Liver (tissue), 9 donors: ENCODE data around the gene MEF2B. TPM values are rescaled to one million over a fixed set of nuclear protein-coding genes. Genes with fewer than 3 reads are reported as not detected.

Source experiments
- DNase-seq: peaks from one replicate; pipeline ENCODE4 v3.0.0-alpha.2; 2017; ENCODE audit warnings: low spot score
- H3K27ac ChIP-seq, 2 donors: one replicate each; pipeline ENCODE4 v1.7.0; 2013; ENCODE audit warnings: inconsistent platforms in 2 of 2, low read length in 2 of 2, control low read depth in 1 of 2, low read depth in 1 of 2, mild to moderate bottlenecking in 1 of 2
- H3K27me3 ChIP-seq, 4 donors: one replicate each; pipeline versions ENCODE4 v1.6.1 to v1.7.0; 2013; ENCODE audit warnings: low read length in 3 of 4, inconsistent platforms in 1 of 4, mild to moderate bottlenecking in 1 of 4, moderate library complexity in 1 of 4; ENCODE audit not compliant: control insufficient read depth in 4 of 4, insufficient read depth in 4 of 4
- H3K36me3 ChIP-seq, 4 donors: one replicate each; pipeline versions ENCODE4 v1.6.1 to v1.7.0; 2013; ENCODE audit warnings: low read length in 3 of 4, mild to moderate bottlenecking in 3 of 4, low read depth in 1 of 4, moderate library complexity in 1 of 4; ENCODE audit not compliant: control insufficient read depth in 4 of 4, insufficient read depth in 3 of 4
- H3K4me1 ChIP-seq, 4 donors: one replicate each; pipeline versions ENCODE4 v1.6.1 to v1.7.0; 2013; ENCODE audit warnings: low read length in 3 of 4, mild to moderate bottlenecking in 3 of 4, moderate library complexity in 1 of 4; ENCODE audit not compliant: control insufficient read depth in 4 of 4, insufficient read depth in 4 of 4
- H3K4me3 ChIP-seq, 3 donors: one replicate each; pipeline versions ENCODE4 v1.6.1 to v1.7.0; 2013; ENCODE audit warnings: low read length in 3 of 3, control low read depth in 1 of 3, low read depth in 1 of 3, mild to moderate bottlenecking in 1 of 3
- H3K9ac ChIP-seq, 2 donors: one replicate each; pipeline ENCODE4 v1.7.0; 2013; ENCODE audit warnings: low read length in 2 of 2, mild to moderate bottlenecking in 2 of 2, moderate library complexity in 2 of 2, control low read depth in 1 of 2, low read depth in 1 of 2
- H3K9me3 ChIP-seq, 4 donors: one replicate each; pipeline versions ENCODE4 v1.6.1 to v1.7.0; 2013; ENCODE audit warnings: low read length in 3 of 4; ENCODE audit not compliant: control insufficient read depth in 4 of 4
- EGR1 ChIP-seq, 2 donors: IDR thresholded peaks; 2 replicates each; pipeline ENCODE4 v1.6.1; 2016 to 2018; ENCODE audit warnings: antibody characterized with exemption in 2 of 2, low read depth in 2 of 2
- FOXA1 ChIP-seq: IDR thresholded peaks from 2 replicates; pipeline ENCODE4 v1.6.1; 2016; ENCODE audit warnings: antibody characterized with exemption
- FOXA2 ChIP-seq: IDR thresholded peaks from 2 replicates; pipeline ENCODE4 v1.6.1; 2016; ENCODE audit warnings: antibody characterized with exemption
- GABPA ChIP-seq, 2 donors: IDR thresholded peaks in 1 of 2; conservative IDR thresholded peaks in 1 of 2; 2 replicates each; pipeline ENCODE4 v1.6.1; 2016; ENCODE audit warnings: antibody characterized with exemption in 2 of 2, mild to moderate bottlenecking in 1 of 2, moderate library complexity in 1 of 2
- HNF4A ChIP-seq, 2 donors: conservative IDR thresholded peaks; 2 replicates each; pipeline ENCODE4 v1.6.1; 2016; ENCODE audit warnings: antibody characterized with exemption in 2 of 2, mild to moderate bottlenecking in 2 of 2
- HNF4G ChIP-seq: IDR thresholded peaks from 2 replicates; pipeline ENCODE4 v1.6.1; 2016; ENCODE audit warnings: antibody characterized with exemption
- JUND ChIP-seq, 2 donors: IDR thresholded peaks; 2 replicates each; pipeline ENCODE4 v1.6.1; 2016; ENCODE audit warnings: antibody characterized with exemption in 2 of 2
- NR2F2 ChIP-seq: IDR thresholded peaks from 2 replicates; pipeline ENCODE4 v1.6.1; 2016; ENCODE audit warnings: antibody characterized with exemption
- RAD21 ChIP-seq, 2 donors: IDR thresholded peaks; 2 replicates each; pipeline ENCODE4 v1.6.1; 2016; ENCODE audit warnings: antibody characterized with exemption in 2 of 2, mild to moderate bottlenecking in 2 of 2
- RXRA ChIP-seq, 2 donors: IDR thresholded peaks; 2 replicates each; pipeline ENCODE4 v1.6.1; 2017 to 2018; ENCODE audit warnings: antibody characterized with exemption in 2 of 2, mild to moderate bottlenecking in 1 of 2
- SP1 ChIP-seq: IDR thresholded peaks from 2 replicates; pipeline ENCODE4 v1.6.1; 2018; ENCODE audit warnings: antibody characterized with exemption, mild to moderate bottlenecking
- TAF1 ChIP-seq: conservative IDR thresholded peaks from 2 replicates; pipeline ENCODE4 v1.6.1; 2016; ENCODE audit warnings: antibody characterized with exemption, mild to moderate bottlenecking
- YY1 ChIP-seq: IDR thresholded peaks from 2 replicates; pipeline ENCODE4 v1.6.1; 2016; ENCODE audit warnings: antibody characterized with exemption, mild to moderate bottlenecking
- WGBS: extraction: QIAGEN DNeasy Blood & Tissue Kit; methylation state at CpG from one replicate; pipeline ENCODE4 v1.1.7; 2013; 5-methylcytosine and 5-hydroxymethylcytosine counted together
- polyA plus RNA-seq, 2 donors: library from polyadenylated mRNA; stranded (reverse) in 1 of 2; unstranded in 1 of 2; fragments of 200-250 nt in 1 of 2; fragments of >200 nt in 1 of 2; fragmentation: Nextera tagmentation in 1 of 2; extraction: Ambion mirVana in 1 of 2; gene quantifications; one replicate each; pipeline versions ENCODE4 v1.2.1 to v1.2.3, GENCODE V29; 2013 to 2015
- total RNA-seq, 2 donors: library from RNA; depleted of rRNA; stranded (reverse); fragments of >200 nt; gene quantifications; one replicate each; pipeline ENCODE4 v1.2.3, GENCODE V29; 2014
- TF ChIP-seq, protein P1 (sequence below): IDR thresholded peaks from 2 replicates; pipeline ENCODE4 v1.6.1; 2016; ENCODE audit warnings: antibody characterized with exemption
- TF ChIP-seq, protein P2 (sequence below): fragments of 150-350 bp; IDR thresholded peaks from 2 replicates; pipeline ENCODE4 v1.5.1; 2017; ENCODE audit warnings: improper control_type of control experiment, low read depth, low read length; ENCODE audit not compliant: missing input control
- TF ChIP-seq, protein P3 (sequence below): IDR thresholded peaks from 2 replicates; pipeline ENCODE4 v1.6.1; 2016; ENCODE audit warnings: antibody characterized with exemption
- TF ChIP-seq, protein P4 (sequence below): IDR thresholded peaks from 2 replicates; pipeline ENCODE4 v1.6.1; 2016; ENCODE audit warnings: antibody characterized with exemption
- TF ChIP-seq, protein P5 (sequence below): IDR thresholded peaks from 2 replicates; pipeline ENCODE4 v1.6.1; 2016; ENCODE audit warnings: antibody characterized with exemption, mild to moderate bottlenecking
- donor health status: healthy.
- donor health status: healthy.
- donor health status: healthy.
- donor health status: healthy.
- donor health status: healthy.

Gene MEF2B
- total and polyA plus RNA-seq, 4 donors = 0.08 to 0.39 (median 0.30) TPM; not detected in 1

DNA sequence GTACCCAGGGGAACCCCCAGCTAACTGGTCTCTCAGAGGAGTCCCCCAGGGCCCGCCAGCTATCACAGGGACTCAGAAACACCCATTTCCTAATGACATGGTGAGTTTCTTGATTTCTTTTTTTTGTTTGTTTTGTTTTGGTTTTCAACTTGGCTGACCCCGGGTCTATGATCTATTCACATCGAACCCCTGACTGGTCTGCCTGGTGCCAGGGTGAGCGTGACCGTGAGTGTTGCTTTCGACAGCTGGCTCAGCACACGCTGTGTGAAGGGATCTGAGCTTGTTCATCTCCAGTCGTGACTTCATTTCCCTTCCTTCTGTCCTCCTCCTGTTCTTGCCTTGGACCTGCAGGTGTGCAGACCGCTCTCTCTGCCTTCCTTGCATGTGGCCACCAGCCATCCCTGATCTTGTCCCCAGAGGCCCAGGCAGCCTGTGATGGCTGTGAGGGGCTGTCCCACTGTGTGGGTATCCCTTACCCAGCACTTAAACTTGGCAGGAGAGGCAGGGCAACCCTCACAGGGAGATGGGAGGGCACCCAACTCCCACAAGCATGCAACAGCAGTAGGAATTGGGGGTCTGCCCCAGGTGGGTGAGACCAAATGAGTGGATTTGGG is 58.0 kb downstream of the MEF2B start:
- Histone ChIP-seq H3K27me3 (no peaks in the 10 kb centered on the region), H3K27ac (peak overlapping the region; percentile 81 to 89)
- 46% methylated on average over 9 of the region's 9 CpGs for WGBS

More for the DNA sequence above, 58.0 kb downstream of the MEF2B start:
- H3K4me1 ChIP-seq = peaks cover 2 to 30% (median 19%) of the 10 kb centered on the region in 4 donors
- peak overlapping the region in 1 of 2 donors; percentile 0 for H3K9ac ChIP-seq
- peaks cover 0 to 7% (median 4%) of the 10 kb centered on the region in 4 donors for H3K36me3 ChIP-seq
- H3K4me3 ChIP-seq = no peak overlapping the region
- no peak for DNase-seq
- no peaks in the 10 kb centered on the region for H3K9me3 ChIP-seq
- TF ChIP-seq HNF4A (conservative IDR thresholded peaks at IDR 0.05) = peak; percentile 14 to 55
- TF ChIP-seq HNF4G = no peak
- TF ChIP-seq RXRA (IDR thresholded peaks at IDR 0.05) = peak; percentile 73 to 86
- TF ChIP-seq YY1 = peak; percentile 9
- TF ChIP-seq, protein P1, sequence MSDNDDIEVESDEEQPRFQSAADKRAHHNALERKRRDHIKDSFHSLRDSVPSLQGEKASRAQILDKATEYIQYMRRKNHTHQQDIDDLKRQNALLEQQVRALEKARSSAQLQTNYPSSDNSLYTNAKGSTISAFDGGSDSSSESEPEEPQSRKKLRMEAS = no peak
- no peak for TF ChIP-seq EGR1 (IDR thresholded peaks at IDR 0.05; ENCODE audit: low read depth in 2 of 2)
- TF ChIP-seq TAF1 = no peak
- TF ChIP-seq, protein P2, sequence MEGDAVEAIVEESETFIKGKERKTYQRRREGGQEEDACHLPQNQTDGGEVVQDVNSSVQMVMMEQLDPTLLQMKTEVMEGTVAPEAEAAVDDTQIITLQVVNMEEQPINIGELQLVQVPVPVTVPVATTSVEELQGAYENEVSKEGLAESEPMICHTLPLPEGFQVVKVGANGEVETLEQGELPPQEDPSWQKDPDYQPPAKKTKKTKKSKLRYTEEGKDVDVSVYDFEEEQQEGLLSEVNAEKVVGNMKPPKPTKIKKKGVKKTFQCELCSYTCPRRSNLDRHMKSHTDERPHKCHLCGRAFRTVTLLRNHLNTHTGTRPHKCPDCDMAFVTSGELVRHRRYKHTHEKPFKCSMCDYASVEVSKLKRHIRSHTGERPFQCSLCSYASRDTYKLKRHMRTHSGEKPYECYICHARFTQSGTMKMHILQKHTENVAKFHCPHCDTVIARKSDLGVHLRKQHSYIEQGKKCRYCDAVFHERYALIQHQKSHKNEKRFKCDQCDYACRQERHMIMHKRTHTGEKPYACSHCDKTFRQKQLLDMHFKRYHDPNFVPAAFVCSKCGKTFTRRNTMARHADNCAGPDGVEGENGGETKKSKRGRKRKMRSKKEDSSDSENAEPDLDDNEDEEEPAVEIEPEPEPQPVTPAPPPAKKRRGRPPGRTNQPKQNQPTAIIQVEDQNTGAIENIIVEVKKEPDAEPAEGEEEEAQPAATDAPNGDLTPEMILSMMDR = no peak
- TF ChIP-seq SP1 = peak; percentile 44
- TF ChIP-seq, protein P3, sequence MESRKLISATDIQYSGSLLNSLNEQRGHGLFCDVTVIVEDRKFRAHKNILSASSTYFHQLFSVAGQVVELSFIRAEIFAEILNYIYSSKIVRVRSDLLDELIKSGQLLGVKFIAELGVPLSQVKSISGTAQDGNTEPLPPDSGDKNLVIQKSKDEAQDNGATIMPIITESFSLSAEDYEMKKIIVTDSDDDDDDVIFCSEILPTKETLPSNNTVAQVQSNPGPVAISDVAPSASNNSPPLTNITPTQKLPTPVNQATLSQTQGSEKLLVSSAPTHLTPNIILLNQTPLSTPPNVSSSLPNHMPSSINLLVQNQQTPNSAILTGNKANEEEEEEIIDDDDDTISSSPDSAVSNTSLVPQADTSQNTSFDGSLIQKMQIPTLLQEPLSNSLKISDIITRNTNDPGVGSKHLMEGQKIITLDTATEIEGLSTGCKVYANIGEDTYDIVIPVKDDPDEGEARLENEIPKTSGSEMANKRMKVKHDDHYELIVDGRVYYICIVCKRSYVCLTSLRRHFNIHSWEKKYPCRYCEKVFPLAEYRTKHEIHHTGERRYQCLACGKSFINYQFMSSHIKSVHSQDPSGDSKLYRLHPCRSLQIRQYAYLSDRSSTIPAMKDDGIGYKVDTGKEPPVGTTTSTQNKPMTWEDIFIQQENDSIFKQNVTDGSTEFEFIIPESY = no peak
- TF ChIP-seq FOXA1 = no peak
- TF ChIP-seq, protein P4, sequence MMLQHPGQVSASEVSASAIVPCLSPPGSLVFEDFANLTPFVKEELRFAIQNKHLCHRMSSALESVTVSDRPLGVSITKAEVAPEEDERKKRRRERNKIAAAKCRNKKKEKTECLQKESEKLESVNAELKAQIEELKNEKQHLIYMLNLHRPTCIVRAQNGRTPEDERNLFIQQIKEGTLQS = no peak
- peak in 1 of 2 donors; percentile 14 for TF ChIP-seq RAD21 (IDR thresholded peaks at IDR 0.05)
- TF ChIP-seq, protein P5, sequence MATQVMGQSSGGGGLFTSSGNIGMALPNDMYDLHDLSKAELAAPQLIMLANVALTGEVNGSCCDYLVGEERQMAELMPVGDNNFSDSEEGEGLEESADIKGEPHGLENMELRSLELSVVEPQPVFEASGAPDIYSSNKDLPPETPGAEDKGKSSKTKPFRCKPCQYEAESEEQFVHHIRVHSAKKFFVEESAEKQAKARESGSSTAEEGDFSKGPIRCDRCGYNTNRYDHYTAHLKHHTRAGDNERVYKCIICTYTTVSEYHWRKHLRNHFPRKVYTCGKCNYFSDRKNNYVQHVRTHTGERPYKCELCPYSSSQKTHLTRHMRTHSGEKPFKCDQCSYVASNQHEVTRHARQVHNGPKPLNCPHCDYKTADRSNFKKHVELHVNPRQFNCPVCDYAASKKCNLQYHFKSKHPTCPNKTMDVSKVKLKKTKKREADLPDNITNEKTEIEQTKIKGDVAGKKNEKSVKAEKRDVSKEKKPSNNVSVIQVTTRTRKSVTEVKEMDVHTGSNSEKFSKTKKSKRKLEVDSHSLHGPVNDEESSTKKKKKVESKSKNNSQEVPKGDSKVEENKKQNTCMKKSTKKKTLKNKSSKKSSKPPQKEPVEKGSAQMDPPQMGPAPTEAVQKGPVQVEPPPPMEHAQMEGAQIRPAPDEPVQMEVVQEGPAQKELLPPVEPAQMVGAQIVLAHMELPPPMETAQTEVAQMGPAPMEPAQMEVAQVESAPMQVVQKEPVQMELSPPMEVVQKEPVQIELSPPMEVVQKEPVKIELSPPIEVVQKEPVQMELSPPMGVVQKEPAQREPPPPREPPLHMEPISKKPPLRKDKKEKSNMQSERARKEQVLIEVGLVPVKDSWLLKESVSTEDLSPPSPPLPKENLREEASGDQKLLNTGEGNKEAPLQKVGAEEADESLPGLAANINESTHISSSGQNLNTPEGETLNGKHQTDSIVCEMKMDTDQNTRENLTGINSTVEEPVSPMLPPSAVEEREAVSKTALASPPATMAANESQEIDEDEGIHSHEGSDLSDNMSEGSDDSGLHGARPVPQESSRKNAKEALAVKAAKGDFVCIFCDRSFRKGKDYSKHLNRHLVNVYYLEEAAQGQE = peak; percentile 35
- no peak for TF ChIP-seq GABPA (IDR thresholded peaks at IDR 0.05 in 1 of 2, conservative IDR thresholded peaks at IDR 0.05 in 1 of 2)
- TF ChIP-seq NR2F2 = no peak
- TF ChIP-seq JUND (IDR thresholded peaks at IDR 0.05) = no peak
- TF ChIP-seq FOXA2 = no peak
